ENCODE measurements around the gene ATP9A.

The ATP9A gene

GRCh38 chr20:51549474-51549873 lies 218.7 kb downstream of the ATP9A start:
- DNase-seq (ENCODE audit: low read depth in 2 of 2): no peak

- no peak for DNase-seq (ENCODE audit: low read depth in 2 of 2)
These were observed 220.2 kb downstream of the ATP9A start for GRCh38 chr20:51547951-51548350.
